ENCODE data around the gene ATF5. TPM values are rescaled to one million over a fixed set of nuclear protein-coding genes. Genes with fewer than 3 reads are reported as not detected.
"Not testable (repeated sequence)": the region's sequence is repeated elsewhere in the genome, so short reads cannot be mapped to it uniquely, and the experiment has no call there.

The ATF5 gene
- total RNA-seq, 2 experiments from 2014 or later = 24.5 to 25.8 TPM

GRCh38 chr19:49924881-49925210 lies 4.2 kb upstream of the ATF5 start:
- H3K27me3 Mint-ChIP-seq, H3K4me3 Mint-ChIP-seq, CTCF ChIA-PET, H3K9me3 Mint-ChIP-seq, POLR2A ChIA-PET, DNase-seq: not testable (repeated sequence)
- Mint-ChIP-seq H3K36me3 (peaks cover 70% of the 10 kb centered on the region), H3K27ac (peak overlapping the region; percentile 45), H3K4me1 (ENCODE audit: low read depth) (peaks cover 70% of the 10 kb centered on the region)
- intact Hi-C loops (cut with micrococcal nuclease) = loop anchor here (5.0 kb wide), 1 partner anchor 113 kb away; the partner anchor contains the start of gene FUZ

GRCh38 chr19:49925486-49925885 lies 3.5 kb upstream of the ATF5 start:
- ChIA-PET POLR2A (no interaction called here), CTCF (no interaction called here)
- no peak for DNase-seq
- Mint-ChIP-seq H3K4me1 (ENCODE audit: low read depth) (peaks cover 74% of the 10 kb centered on the region), H3K36me3 (peaks cover 73% of the 10 kb centered on the region), H3K27me3 (peaks cover 5% of the 10 kb centered on the region), H3K9me3 (no peaks in the 10 kb centered on the region), H3K4me3 (no peak overlapping the region), H3K27ac (peak overlapping the region; percentile 54)
- intact Hi-C loops (cut with micrococcal nuclease) = loop anchor here (5.0 kb wide), 1 partner anchor 113 kb away; the partner anchor contains the start of gene FUZ

- intact Hi-C loops (cut with micrococcal nuclease) = loop anchor here (5.0 kb wide), 1 partner anchor 114 kb away; the partner anchor contains the start of gene FUZ
- Mint-ChIP-seq H3K27ac (peak overlapping the region; percentile 54), H3K27me3 (peaks cover 5% of the 10 kb centered on the region), H3K4me1 (ENCODE audit: low read depth) (peaks cover 72% of the 10 kb centered on the region), H3K4me3 (peak overlapping the region; percentile 16), H3K9me3 (no peaks in the 10 kb centered on the region), H3K36me3 (peaks cover 71% of the 10 kb centered on the region)
- ChIA-PET POLR2A (interaction anchor here (4.3 kb wide), 1 partner anchor 31 kb away, joined by 62 read pairs; the partner anchor contains the start of gene IL4I1), CTCF (interaction anchor here (1.0 kb wide), 1 partner anchor 11 kb away, joined by 3 read pairs; no protein-coding TSS in a partner anchor)
- no peak for DNase-seq
These were observed 2.5 kb upstream of the ATF5 start for GRCh38 chr19:49926515-49926914.

GRCh38 chr19:49927526-49928264 lies 1.3 kb upstream of the ATF5 start:
- no peak for DNase-seq
- Mint-ChIP-seq H3K4me1 (ENCODE audit: low read depth) (peaks cover 73% of the 10 kb centered on the region), H3K4me3 (peak overlapping the region; percentile 98), H3K27me3 (peaks cover 5% of the 10 kb centered on the region), H3K9me3 (no peaks in the 10 kb centered on the region), H3K27ac (peak overlapping the region; percentile 98), H3K36me3 (peaks cover 69% of the 10 kb centered on the region)
- ChIA-PET POLR2A (interaction anchor here (0.7 to 4.3 kb wide), 8 partner anchors 15 to 51 kb away, joined by 3 to 62 read pairs (median 6); partner anchors contain the start of genes AKT1S1, IL4I1 and TBC1D17), CTCF (interaction anchor here (0.6 to 1.6 kb wide), 6 partner anchors 8 to 248 kb away, joined by 3 to 5 read pairs (median 3); no protein-coding TSS in a partner anchor)
- intact Hi-C loops (cut with micrococcal nuclease) = loop anchor here (2.0 to 5.0 kb wide), 2 partner anchors 17 to 115 kb away; partner anchors contain the start of gene FUZ

- H3K9me3 Mint-ChIP-seq = no peaks in the 10 kb centered on the region
- intact Hi-C loops (cut with micrococcal nuclease) = loop anchor here (1.0 to 5.0 kb wide), 6 partner anchors 19 to 164 kb away; partner anchors contain the start of genes AKT1S1, FUZ, TBC1D17 and VRK3
- H3K27ac Mint-ChIP-seq = peak overlapping the region; percentile 98
- H3K4me1 Mint-ChIP-seq (ENCODE audit: low read depth) = peaks cover 66% of the 10 kb centered on the region
- H3K4me3 Mint-ChIP-seq = peak overlapping the region; percentile 98
- POLR2A ChIA-PET = interaction anchor here (0.7 to 4.3 kb wide), 8 partner anchors 17 to 96 kb away, joined by 3 to 62 read pairs (median 8); partner anchors contain the start of genes AKT1S1, IL4I1, PTOV1 and TBC1D17
- peaks cover 5% of the 10 kb centered on the region for H3K27me3 Mint-ChIP-seq
- DNase-seq = peak; percentile 96
- H3K36me3 Mint-ChIP-seq = peaks cover 50% of the 10 kb centered on the region
- CTCF ChIA-PET = interaction anchor here (0.5 to 1.5 kb wide), 4 partner anchors 8 to 96 kb away, joined by 3 to 7 read pairs (median 4); partner anchors contain the start of genes VRK3 and ZNF473
These were observed 842 bp downstream of the ATF5 start for GRCh38 chr19:49929611-49930482.

- peaks cover 46% of the 10 kb centered on the region for H3K36me3 Mint-ChIP-seq
- POLR2A ChIA-PET = interaction anchor here (2.2 to 4.3 kb wide), 4 partner anchors 18 to 95 kb away, joined by 9 to 62 read pairs (median 26); partner anchors contain the start of genes AKT1S1, IL4I1, TBC1D17 and VRK3
These were observed 1.5 kb downstream of the ATF5 start for GRCh38 chr19:49930483-49931011.

GRCh38 chr19:49931293-49932040 lies 2.5 kb downstream of the ATF5 start:
- DNase-seq = no peak
- Mint-ChIP-seq H3K27me3 (peaks cover 5% of the 10 kb centered on the region), H3K4me1 (ENCODE audit: low read depth) (peaks cover 59% of the 10 kb centered on the region), H3K9me3 (no peaks in the 10 kb centered on the region), H3K36me3 (peaks cover 43% of the 10 kb centered on the region), H3K4me3 (peak overlapping the region; percentile 2), H3K27ac (no peak overlapping the region)
- POLR2A ChIA-PET = no interaction called here
- CTCF ChIA-PET = no interaction called here
- intact Hi-C loops (cut with micrococcal nuclease) = no loop called here

More at GRCh38 chr19:49930483-49931011, 1.5 kb downstream of the ATF5 start:
- intact Hi-C loops (cut with micrococcal nuclease) = loop anchor here (1.0 kb wide), 1 partner anchor 53 kb away; the partner anchor contains the start of genes AKT1S1 and TBC1D17
- H3K4me3 Mint-ChIP-seq = peak overlapping the region; percentile 98
- peaks cover 63% of the 10 kb centered on the region for H3K4me1 Mint-ChIP-seq (ENCODE audit: low read depth)
- DNase-seq = peak; percentile 33
- no peak overlapping the region for H3K27ac Mint-ChIP-seq
- CTCF ChIA-PET = interaction anchor here (0.6 kb wide), 1 partner anchor 19 kb away, joined by 3 read pairs; no protein-coding TSS in a partner anchor
- no peaks in the 10 kb centered on the region for H3K9me3 Mint-ChIP-seq
- H3K27me3 Mint-ChIP-seq = peaks cover 5% of the 10 kb centered on the region

GRCh38 chr19:49932041-49932451 lies 3.0 kb downstream of the ATF5 start:
- no peaks in the 10 kb centered on the region for H3K9me3 Mint-ChIP-seq
- ChIA-PET CTCF (interaction anchor here (1.6 kb wide), 1 partner anchor 46 kb away, joined by 4 read pairs; no protein-coding TSS in a partner anchor), POLR2A (no interaction called here)
- no peak for DNase-seq
- peaks cover 39% of the 10 kb centered on the region for H3K36me3 Mint-ChIP-seq
- peaks cover 5% of the 10 kb centered on the region for H3K27me3 Mint-ChIP-seq
- peak overlapping the region; percentile 35 for H3K4me3 Mint-ChIP-seq
- peak overlapping the region; percentile 38 for H3K27ac Mint-ChIP-seq
- intact Hi-C loops (cut with micrococcal nuclease) = no loop called here
- peaks cover 55% of the 10 kb centered on the region for H3K4me1 Mint-ChIP-seq (ENCODE audit: low read depth)

GRCh38 chr19:49932731-49933131 lies 3.7 kb downstream of the ATF5 start:
- peak overlapping the region; percentile 21 for H3K4me3 Mint-ChIP-seq
- intact Hi-C loops (cut with micrococcal nuclease) = no loop called here
- peaks cover 32% of the 10 kb centered on the region for H3K36me3 Mint-ChIP-seq
- H3K27ac Mint-ChIP-seq = peak overlapping the region; percentile 50
- peaks cover 5% of the 10 kb centered on the region for H3K27me3 Mint-ChIP-seq
- ChIA-PET POLR2A (no interaction called here), CTCF (interaction anchor here (0.9 to 1.8 kb wide), 3 partner anchors 45 to 52 kb away, joined by 3 to 6 read pairs (median 4); no protein-coding TSS in a partner anchor)
- H3K9me3 Mint-ChIP-seq = no peaks in the 10 kb centered on the region
- DNase-seq = peak; percentile 74
- peaks cover 48% of the 10 kb centered on the region for H3K4me1 Mint-ChIP-seq (ENCODE audit: low read depth)

GRCh38 chr19:49933643-49934042 lies 4.6 kb downstream of the ATF5 start:
- DNase-seq = no peak
- CTCF ChIA-PET = interaction anchor here (0.7 to 1.8 kb wide), 4 partner anchors 11 to 51 kb away, joined by 3 to 6 read pairs (median 4); no protein-coding TSS in a partner anchor
- H3K36me3 Mint-ChIP-seq = peaks cover 25% of the 10 kb centered on the region
- peaks cover 5% of the 10 kb centered on the region for H3K27me3 Mint-ChIP-seq
- POLR2A ChIA-PET = no interaction called here
- H3K27ac Mint-ChIP-seq = peak overlapping the region; percentile 2
- intact Hi-C loops (cut with micrococcal nuclease) = no loop called here
- no peak overlapping the region for H3K4me3 Mint-ChIP-seq
- H3K4me1 Mint-ChIP-seq (ENCODE audit: low read depth) = peaks cover 44% of the 10 kb centered on the region
- H3K9me3 Mint-ChIP-seq = no peaks in the 10 kb centered on the region

Measured in activated CD4-positive, alpha-beta memory T cell treated with anti-CD3 and anti-CD28 coated beads for 36 hours (primary cell).